Neural cell (in vitro differentiated cells): ENCODE measurements around the gene ADGRL3. TPM values are rescaled to one million over a fixed set of nuclear protein-coding genes. Genes with fewer than 3 reads are reported as not detected.

Experiments
- H2AFZ ChIP-seq: fragments of 200-600, 300-800 bp; sonication (generic), shearing (Covaris generic); 2 replicates; pipeline ENCODE4 v1.6.0; 2014; ENCODE audit warnings: low read depth, mild to moderate bottlenecking, antibody characterized with exemption, low read length, moderate library complexity
- H3F3A ChIP-seq: fragments of 200-600 bp; shearing (Covaris generic); 2 replicates; pipeline ENCODE4 v1.6.1; 2016; ENCODE audit warnings: mild to moderate bottlenecking, moderate library complexity, mixed read lengths, antibody characterized with exemption, low read length; ENCODE audit not compliant: insufficient read depth, poor library complexity, severe bottlenecking
- H3K27ac ChIP-seq: fragments of 200-600, 300-800 bp; sonication (generic), shearing (Covaris generic); 2 replicates; pipeline ENCODE4 v1.5.1; 2014; ENCODE audit warnings: mild to moderate bottlenecking, low read length, moderate library complexity
- H3K27me3 ChIP-seq: fragments of 300-800, 200-600 bp; sonication (generic), shearing (Covaris generic); 2 replicates; pipeline ENCODE4 v1.6.0; 2014; ENCODE audit warnings: mild to moderate bottlenecking, low read depth, low read length, moderate library complexity; ENCODE audit not compliant: insufficient read depth
- H3K36me3 ChIP-seq: fragments of 300-800, 200-600 bp; sonication (generic), shearing (Covaris generic); 2 replicates; pipeline ENCODE4 v1.5.1; 2014; ENCODE audit warnings: mild to moderate bottlenecking, antibody characterized with exemption, low read length, moderate library complexity; ENCODE audit not compliant: insufficient read depth
- H3K4me2 ChIP-seq: fragments of 300-800, 200-600 bp; sonication (generic), shearing (Covaris generic); 2 replicates; pipeline ENCODE4 v1.6.0; 2014; ENCODE audit warnings: mild to moderate bottlenecking, low read length
- H3K4me3 ChIP-seq: fragments of 300-800, 200-600 bp; sonication (generic), shearing (Covaris generic); 2 replicates; pipeline ENCODE4 v1.5.1; 2014; ENCODE audit warnings: mild to moderate bottlenecking, low read length, moderate library complexity
- H3K79me2 ChIP-seq: fragments of 200-600 bp; shearing (Covaris generic); replicated peaks from 2 replicates; pipeline ENCODE4 v1.6.0; 2014; ENCODE audit warnings: mild to moderate bottlenecking, low read length, moderate library complexity; ENCODE audit not compliant: insufficient read depth
- H3K9ac ChIP-seq: fragments of 300-800, 200-600 bp; sonication (generic), shearing (Covaris generic); 2 replicates; pipeline ENCODE4 v1.6.1; 2016; ENCODE audit warnings: mild to moderate bottlenecking, low read length, mixed read lengths
- H3K9me2 ChIP-seq: fragments of 200-600 bp; shearing (Covaris generic); 2 replicates; pipeline ENCODE4 v1.6.1; 2016; ENCODE audit warnings: mild to moderate bottlenecking, low read length, mixed read lengths; ENCODE audit not compliant: insufficient read depth
- H3K9me3 ChIP-seq: fragments of 200-600, 300-800 bp; sonication (generic), shearing (Covaris generic); 2 replicates; pipeline ENCODE4 v1.6.1; 2016; ENCODE audit warnings: mild to moderate bottlenecking, mixed run types, low read length, moderate library complexity, mixed read lengths
- H4K20me1 ChIP-seq: fragments of 200-600 bp; shearing (Covaris generic); 2 replicates; pipeline ENCODE4 v1.6.1; 2016; ENCODE audit warnings: mild to moderate bottlenecking, mixed run types; ENCODE audit not compliant: insufficient read depth
- EP300 ChIP-seq: fragments of 450-650 bp; conservative IDR thresholded peaks from 2 replicates; pipeline ENCODE4 v1.6.1; 2014; ENCODE audit warnings: antibody characterized with exemption, mild to moderate bottlenecking, moderate library complexity; ENCODE audit not compliant: poor library complexity, severe bottlenecking
- EZH2 ChIP-seq: fragments of 200-600, 300-800 bp; shearing (Covaris generic), sonication (generic); IDR thresholded peaks from 2 replicates; pipeline ENCODE4 v1.6.1; 2014; ENCODE audit warnings: antibody characterized with exemption, low read length, borderline replicate concordance, mild to moderate bottlenecking; ENCODE audit not compliant: insufficient read depth, poor library complexity, severe bottlenecking
- MXI1 ChIP-seq: fragments of 450-650 bp; conservative IDR thresholded peaks from 2 replicates; pipeline ENCODE4 v1.6.1; 2014; ENCODE audit warnings: antibody characterized with exemption, mild to moderate bottlenecking; ENCODE audit not compliant: poor library complexity, severe bottlenecking
- POLR2AphosphoS5 ChIP-seq: IDR thresholded peaks from 2 replicates; pipeline ENCODE4 v1.6.1; 2012
- RAD21 ChIP-seq: fragments of 450-650 bp; conservative IDR thresholded peaks from 2 replicates; pipeline ENCODE4 v1.6.1; 2014; ENCODE audit warnings: antibody characterized with exemption, mild to moderate bottlenecking, moderate library complexity
- REST ChIP-seq: IDR thresholded peaks from 2 replicates; pipeline ENCODE4 v1.6.1; 2012; ENCODE audit warnings: borderline replicate concordance
- SMC3 ChIP-seq: fragments of 450-650 bp; conservative IDR thresholded peaks from 2 replicates; pipeline ENCODE4 v1.6.1; 2014; ENCODE audit warnings: antibody characterized with exemption, mild to moderate bottlenecking, moderate library complexity; ENCODE audit not compliant: poor library complexity
- TAF1 ChIP-seq: IDR thresholded peaks from 2 replicates; pipeline ENCODE4 v1.6.1; 2012; ENCODE audit warnings: low read depth
- polyA plus RNA-seq: library from polyadenylated mRNA; depleted of rRNA; stranded (reverse); fragments of >200 nt; gene quantifications from 2 replicates; pipeline ENCODE4 v1.2.3, GENCODE V29; 2014
- TF ChIP-seq, protein P1 (sequence below): fragments of 450-650 bp; IDR thresholded peaks from 2 replicates; pipeline ENCODE4 v1.5.1; 2014; ENCODE audit warnings: antibody characterized with exemption, mild to moderate bottlenecking, moderate library complexity; ENCODE audit not compliant: poor library complexity, severe bottlenecking

Gene ADGRL3
- polyA plus RNA-seq, 1 donor from 2014 or later, result 99.4 TPM

DNA sequence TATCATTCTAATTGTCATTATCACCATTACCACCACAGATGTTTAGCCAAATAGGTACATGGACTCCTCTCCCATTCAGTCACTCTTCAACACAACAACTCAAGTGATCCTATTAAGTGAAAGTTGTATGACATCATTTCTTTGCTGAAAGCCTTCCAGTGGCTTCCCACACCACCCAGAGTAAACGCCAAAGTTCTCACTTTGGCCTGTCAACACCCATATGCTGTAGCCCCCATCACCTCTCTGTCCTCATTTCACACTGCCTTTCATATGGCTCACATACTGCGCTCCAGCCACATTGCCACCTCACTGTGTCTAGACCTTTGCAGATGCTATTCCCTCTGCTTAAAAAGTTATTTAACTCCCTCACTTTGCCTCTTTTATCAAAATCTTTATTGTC, 682.3 kb downstream of the ADGRL3 start:
- Histone ChIP-seq H2AFZ (no peak overlapping the region), H3K9me3 (no peaks in the 10 kb centered on the region), H3K4me2 (no peak overlapping the region), H3K27ac (no peak overlapping the region), H3F3A (no peaks in the 10 kb centered on the region), H3K27me3 (no peaks in the 10 kb centered on the region), H3K9ac (no peak overlapping the region), H4K20me1 (no peaks in the 10 kb centered on the region), H3K4me3 (no peak overlapping the region), H3K36me3 (peaks cover 4% of the 10 kb centered on the region), H3K9me2 (no peaks in the 10 kb centered on the region), H3K79me2 (no peaks in the 10 kb centered on the region)
- no peak for TF ChIP-seq RAD21
- no peak for TF ChIP-seq POLR2AphosphoS5
- no peak for TF ChIP-seq EP300
- no peak for TF ChIP-seq TAF1
- no peak for TF ChIP-seq SMC3
- no peak for TF ChIP-seq EZH2
- no peak for TF ChIP-seq REST
- no peak for TF ChIP-seq MXI1
- TF ChIP-seq, protein P1, sequence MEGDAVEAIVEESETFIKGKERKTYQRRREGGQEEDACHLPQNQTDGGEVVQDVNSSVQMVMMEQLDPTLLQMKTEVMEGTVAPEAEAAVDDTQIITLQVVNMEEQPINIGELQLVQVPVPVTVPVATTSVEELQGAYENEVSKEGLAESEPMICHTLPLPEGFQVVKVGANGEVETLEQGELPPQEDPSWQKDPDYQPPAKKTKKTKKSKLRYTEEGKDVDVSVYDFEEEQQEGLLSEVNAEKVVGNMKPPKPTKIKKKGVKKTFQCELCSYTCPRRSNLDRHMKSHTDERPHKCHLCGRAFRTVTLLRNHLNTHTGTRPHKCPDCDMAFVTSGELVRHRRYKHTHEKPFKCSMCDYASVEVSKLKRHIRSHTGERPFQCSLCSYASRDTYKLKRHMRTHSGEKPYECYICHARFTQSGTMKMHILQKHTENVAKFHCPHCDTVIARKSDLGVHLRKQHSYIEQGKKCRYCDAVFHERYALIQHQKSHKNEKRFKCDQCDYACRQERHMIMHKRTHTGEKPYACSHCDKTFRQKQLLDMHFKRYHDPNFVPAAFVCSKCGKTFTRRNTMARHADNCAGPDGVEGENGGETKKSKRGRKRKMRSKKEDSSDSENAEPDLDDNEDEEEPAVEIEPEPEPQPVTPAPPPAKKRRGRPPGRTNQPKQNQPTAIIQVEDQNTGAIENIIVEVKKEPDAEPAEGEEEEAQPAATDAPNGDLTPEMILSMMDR, result no peak

DNA sequence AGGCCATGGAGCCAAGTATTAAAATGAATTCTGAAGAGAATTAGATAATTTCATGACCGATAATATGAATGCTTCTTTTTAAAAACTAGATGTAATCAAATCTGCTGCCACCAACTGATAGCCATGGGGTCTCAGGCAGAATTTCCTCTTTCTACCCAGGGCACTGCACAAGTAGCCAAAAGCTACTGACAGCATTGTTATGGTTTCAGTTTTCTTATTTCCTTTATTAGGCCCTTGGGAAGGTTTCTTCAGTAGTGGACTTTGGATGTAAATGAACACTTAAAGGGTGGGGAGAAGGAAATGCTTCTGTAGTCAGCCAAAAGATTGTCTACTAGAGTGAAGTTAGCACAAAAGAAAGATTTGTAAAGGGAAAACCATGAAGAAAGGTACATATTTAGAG, 686.0 kb downstream of the ADGRL3 start:
- Histone ChIP-seq H3K4me3 (no peak overlapping the region), H3K27me3 (no peaks in the 10 kb centered on the region), H4K20me1 (no peaks in the 10 kb centered on the region), H3K36me3 (no peaks in the 10 kb centered on the region), H3K4me2 (no peak overlapping the region), H3K9me3 (no peaks in the 10 kb centered on the region), H3K27ac (no peak overlapping the region), H3K79me2 (no peaks in the 10 kb centered on the region), H3F3A (no peaks in the 10 kb centered on the region), H3K9me2 (no peaks in the 10 kb centered on the region), H3K9ac (no peak overlapping the region), H2AFZ (no peak overlapping the region)
- TF ChIP-seq TAF1 (no peak), MXI1 (no peak), REST (no peak), POLR2AphosphoS5 (no peak), EP300 (no peak), SMC3 (no peak), RAD21 (no peak), EZH2 (no peak)
- TF ChIP-seq, protein P1, result no peak
